Lung (tissue), 12 donors: ENCODE data around the gene PANX1. TPM values are rescaled to one million over a fixed set of nuclear protein-coding genes. Genes with fewer than 3 reads are reported as not detected.

Experiments
- ATAC-seq: fragments of 200-7000 bp; cut with Tn5 transposase; one replicate; pipeline ENCODE4 v1.9.1; 2020; ENCODE audit warnings: moderate number of reproducible peaks; ENCODE audit not compliant: insufficient read depth, low FRiP score
- DNase-seq, 3 donors: peaks; one replicate each; pipeline ENCODE4 v3.0.0-alpha.2; 2013 to 2017
- H3K27ac ChIP-seq, 2 donors: one replicate each; pipeline ENCODE4 v1.5.1; 2013; ENCODE audit warnings: mild to moderate bottlenecking in 2 of 2, moderate library complexity in 2 of 2, control low read depth in 1 of 2, inconsistent platforms in 1 of 2, low read depth in 1 of 2, low read length in 1 of 2
- H3K27me3 ChIP-seq, 3 donors: one replicate each; pipeline ENCODE4 v1.5.1; 2013; ENCODE audit warnings: low read length in 2 of 3; ENCODE audit not compliant: control insufficient read depth in 3 of 3, insufficient read depth in 3 of 3
- H3K36me3 ChIP-seq, 4 donors: one replicate each; pipeline ENCODE4 v1.5.1; 2013; ENCODE audit warnings: low read length in 4 of 4, mild to moderate bottlenecking in 1 of 4, moderate library complexity in 1 of 4; ENCODE audit not compliant: control insufficient read depth in 4 of 4, insufficient read depth in 4 of 4
- H3K4me1 ChIP-seq, 5 donors: one replicate each; pipeline ENCODE4 v1.5.1; 2013; ENCODE audit warnings: low read length in 5 of 5, mild to moderate bottlenecking in 2 of 5, moderate library complexity in 1 of 5; ENCODE audit not compliant: control insufficient read depth in 5 of 5, insufficient read depth in 5 of 5
- H3K4me3 ChIP-seq: one replicate; pipeline ENCODE4 v1.5.1; 2013; ENCODE audit warnings: mild to moderate bottlenecking, control low read depth, moderate library complexity
- H3K9ac ChIP-seq, 2 donors: one replicate each; pipeline ENCODE4 v1.5.1; 2013; ENCODE audit warnings: low read length in 2 of 2, control low read depth in 1 of 2; ENCODE audit not compliant: insufficient read depth in 1 of 2
- H3K9me3 ChIP-seq, 4 donors: one replicate each; pipeline ENCODE4 v1.5.1; 2013; ENCODE audit warnings: low read length in 3 of 4, mild to moderate bottlenecking in 1 of 4, moderate library complexity in 1 of 4; ENCODE audit not compliant: control insufficient read depth in 4 of 4, insufficient read depth in 3 of 4
- CTCF ChIP-seq: IDR thresholded peaks from 2 replicates; pipeline ENCODE4 v1.5.1; 2012; ENCODE audit warnings: mild to moderate bottlenecking; ENCODE audit errors: control extremely low read depth, extremely low read depth
- WGBS, 2 donors: extraction: QIAGEN DNeasy Blood & Tissue Kit; methylation state at CpG; one replicate each; pipeline ENCODE4 v1.1.7; 2013; 5-methylcytosine and 5-hydroxymethylcytosine counted together
- polyA plus RNA-seq, 2 donors: library from polyadenylated mRNA; stranded (reverse); fragments of 200-250 nt; gene quantifications; one replicate each; pipeline ENCODE4 v1.2.1, GENCODE V29; 2013
- total RNA-seq, 2 donors: library from RNA; depleted of rRNA in 1 of 2; stranded (reverse); fragments of >200 nt in 1 of 2; gene quantifications; one replicate each; pipeline ENCODE4 v1.2.1, GENCODE V29; 2014 to 2021
- donor health status: control.
- donor health status: control.
- donor health status: Bipolar disorder and iron deficiency.
- donor health status: healthy.
- donor health status: DM: yes; HTN: yes; CAD: no.

PANX1 gene
- total and polyA plus RNA-seq, 4 donors = 5.9 to 25.7 (median 19.0) TPM

GRCh38 chr11:94212898-94213297 is 84.3 kb downstream of the PANX1 start:
- ATAC-seq = no peak
- Histone ChIP-seq H3K27me3 (no peaks in the 10 kb centered on the region), H3K36me3 (no peaks in the 10 kb centered on the region)

GRCh38 chr11:94217705-94218104 is 89.1 kb downstream of the PANX1 start:
- no peak for TF ChIP-seq CTCF
- Histone ChIP-seq H3K36me3 (no peaks in the 10 kb centered on the region), H3K27me3 (no peaks in the 10 kb centered on the region), H3K4me1 (no peaks in the 10 kb centered on the region), H3K4me3 (no peak overlapping the region), H3K9me3 (peaks cover 0 to 15% (median 10%) of the 10 kb centered on the region in 4 donors), H3K27ac (no peak overlapping the region), H3K9ac (no peak overlapping the region)
- WGBS, 2 donors = 79 to 87% methylated on average over 1 of the region's 1 CpG
- DNase-seq = no peak
- ATAC-seq = no peak

More at GRCh38 chr11:94212898-94213297, 84.3 kb downstream of the PANX1 start:
- TF ChIP-seq CTCF = no peak
- peaks cover 0 to 3% (median 0%) of the 10 kb centered on the region in 5 donors for H3K4me1 ChIP-seq
- WGBS, 2 donors = 66 to 81% methylated on average over 2 of the region's 2 CpGs
- H3K27ac ChIP-seq = no peak overlapping the region
- DNase-seq = no peak
- no peak overlapping the region for H3K9ac ChIP-seq
- H3K4me3 ChIP-seq = no peak overlapping the region
- no peaks in the 10 kb centered on the region for H3K9me3 ChIP-seq

GRCh38 chr11:94218372-94218771 is 89.7 kb downstream of the PANX1 start:
- no peak overlapping the region for H3K9ac ChIP-seq
- peak in 1 of 3 donors; percentile 40 for DNase-seq
- no peak overlapping the region for H3K27ac ChIP-seq
- H3K27me3 ChIP-seq = no peaks in the 10 kb centered on the region
- peaks cover 0 to 15% (median 10%) of the 10 kb centered on the region in 4 donors for H3K9me3 ChIP-seq
- 92 to 98% methylated on average over 2 of the region's 2 CpGs for WGBS, 2 donors
- no peak for ATAC-seq
- H3K36me3 ChIP-seq = no peaks in the 10 kb centered on the region
- H3K4me3 ChIP-seq = no peak overlapping the region
- TF ChIP-seq CTCF = no peak
- no peaks in the 10 kb centered on the region for H3K4me1 ChIP-seq

GRCh38 chr11:94219771-94220170 is 91.1 kb downstream of the PANX1 start:
- H3K27ac ChIP-seq = no peak overlapping the region
- no peak overlapping the region for H3K9ac ChIP-seq
- whole genome bisulfite sequencing, 2 donors = 82 to 88% methylated on average over 5 of the region's 5 CpGs
- no peak for TF ChIP-seq CTCF
- no peaks in the 10 kb centered on the region for H3K4me1 ChIP-seq
- H3K9me3 ChIP-seq = peaks cover 0 to 15% (median 10%) of the 10 kb centered on the region in 4 donors
- ATAC-seq = no peak
- H3K27me3 ChIP-seq = no peaks in the 10 kb centered on the region
- no peaks in the 10 kb centered on the region for H3K36me3 ChIP-seq
- no peak overlapping the region for H3K4me3 ChIP-seq
- DNase-seq = no peak
